ENCODE measurements around the gene MBLAC1.

The MBLAC1 gene

GRCh38 chr7:100160067-100160466, 33.3 kb downstream of the MBLAC1 start:
- Histone ChIP-seq H3K4me1 (ENCODE audit: control insufficient read depth, insufficient read depth, low read length) (peaks cover 38% of the 10 kb centered on the region), H3K9me3 (ENCODE audit: control insufficient read depth, low read length) (no peaks in the 10 kb centered on the region), H3K4me3 (ENCODE audit: low read length) (no peak overlapping the region), H3K9ac (ENCODE audit: low read length) (no peak overlapping the region), H3K27me3 (ENCODE audit: control insufficient read depth, insufficient read depth, low read length) (no peaks in the 10 kb centered on the region), H3K36me3 (ENCODE audit: control insufficient read depth, insufficient read depth, low read length) (peaks cover 5% of the 10 kb centered on the region)

DNA sequence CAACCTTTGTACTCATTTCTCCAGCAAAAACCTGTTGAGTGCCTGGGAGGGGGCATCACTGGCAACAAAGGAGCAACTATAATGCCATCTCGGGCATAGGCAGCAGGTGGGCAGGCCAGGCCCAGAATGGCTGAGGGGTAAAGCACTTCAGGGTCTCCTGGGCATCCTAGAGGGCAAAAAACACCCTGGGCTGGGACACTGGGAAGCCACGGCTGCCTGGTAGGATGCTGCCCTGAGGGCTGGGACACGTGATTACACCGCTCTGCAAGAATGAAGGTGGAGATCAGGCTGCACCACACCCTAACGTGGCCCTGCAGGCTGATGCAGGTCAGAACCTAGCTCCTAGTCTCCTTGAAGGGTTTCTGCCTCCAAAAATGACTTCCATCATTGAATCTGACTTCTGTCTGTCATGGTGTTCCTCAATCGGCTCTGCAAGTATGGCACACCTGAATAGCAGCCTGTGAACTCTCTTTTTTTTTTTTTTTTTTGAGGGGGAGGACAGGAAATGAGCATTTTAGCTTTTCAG, 36.3 kb downstream of the MBLAC1 start:
- Histone ChIP-seq H3K9ac (ENCODE audit: low read length) (no peak overlapping the region), H3K36me3 (ENCODE audit: control insufficient read depth, insufficient read depth, low read length) (no peaks in the 10 kb centered on the region), H3K4me1 (ENCODE audit: control insufficient read depth, insufficient read depth, low read length) (peaks cover 24% of the 10 kb centered on the region), H3K4me3 (ENCODE audit: low read length) (no peak overlapping the region), H3K27me3 (ENCODE audit: control insufficient read depth, insufficient read depth, low read length) (peaks cover 12% of the 10 kb centered on the region), H3K9me3 (ENCODE audit: control insufficient read depth, low read length) (no peaks in the 10 kb centered on the region)

DNA sequence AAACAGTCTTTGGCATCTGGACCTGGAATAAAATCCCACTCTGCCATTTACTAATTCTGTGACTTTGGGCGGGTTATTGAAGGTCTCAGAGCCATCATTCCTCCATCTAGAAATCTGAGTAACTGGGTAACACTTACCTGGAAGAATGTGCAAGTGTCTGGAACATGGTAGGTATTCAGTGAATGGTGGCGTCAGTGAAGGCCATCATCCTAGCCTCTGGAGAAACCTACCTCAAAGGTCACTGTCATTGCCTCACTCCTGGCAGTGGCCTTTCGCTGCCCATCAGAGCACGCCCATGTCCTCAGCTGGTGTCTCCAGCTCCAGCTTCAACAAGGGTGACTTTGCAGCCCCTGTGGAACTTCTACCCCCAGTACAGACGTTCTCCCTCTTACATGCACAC, 37.1 kb downstream of the MBLAC1 start:
- Histone ChIP-seq H3K9me3 (ENCODE audit: control insufficient read depth, low read length) (no peaks in the 10 kb centered on the region), H3K27me3 (ENCODE audit: control insufficient read depth, insufficient read depth, low read length) (peaks cover 12% of the 10 kb centered on the region), H3K4me3 (ENCODE audit: low read length) (no peak overlapping the region), H3K9ac (ENCODE audit: low read length) (no peak overlapping the region), H3K36me3 (ENCODE audit: control insufficient read depth, insufficient read depth, low read length) (no peaks in the 10 kb centered on the region), H3K4me1 (ENCODE audit: control insufficient read depth, insufficient read depth, low read length) (peaks cover 30% of the 10 kb centered on the region)

DNA sequence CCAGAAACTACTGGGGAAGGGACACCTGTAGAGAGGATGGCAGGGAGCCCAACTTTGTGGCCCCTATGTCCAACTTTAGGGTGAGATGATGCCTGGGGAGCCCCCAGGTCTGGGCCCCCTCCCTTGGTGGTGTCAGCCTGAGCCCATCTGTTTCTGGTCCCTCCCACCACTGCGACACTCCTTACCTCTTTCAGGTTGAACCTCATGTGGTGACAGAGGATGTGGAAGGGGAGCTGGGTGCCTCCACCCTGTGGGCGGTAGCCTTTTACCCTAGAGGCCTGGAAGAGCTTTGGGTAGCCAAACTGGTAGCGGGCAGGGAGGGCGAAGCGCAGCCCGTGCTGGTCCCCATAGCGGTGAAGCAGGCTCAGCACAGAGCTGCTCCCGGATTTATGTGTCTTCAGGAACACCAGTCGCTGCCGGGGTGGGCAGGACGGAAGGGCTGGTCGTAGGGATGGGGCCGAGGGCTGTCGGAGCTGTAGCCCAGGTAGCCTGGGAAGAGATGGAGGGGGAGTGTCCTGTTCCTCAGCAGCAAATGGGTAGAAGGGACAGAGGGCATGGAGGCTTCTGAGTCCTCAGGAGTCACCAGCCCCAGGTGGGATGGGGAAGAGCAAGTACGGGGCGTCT, 39.7 kb downstream of the MBLAC1 start:
- H3K9ac ChIP-seq (ENCODE audit: low read length), result no peak overlapping the region
- H3K4me3 ChIP-seq (ENCODE audit: low read length), result no peak overlapping the region
- H3K9me3 ChIP-seq (ENCODE audit: control insufficient read depth, low read length), result no peaks in the 10 kb centered on the region
- peaks cover 29% of the 10 kb centered on the region for H3K27me3 ChIP-seq (ENCODE audit: control insufficient read depth, insufficient read depth, low read length)
- no peaks in the 10 kb centered on the region for H3K36me3 ChIP-seq (ENCODE audit: control insufficient read depth, insufficient read depth, low read length)
- H3K4me1 ChIP-seq (ENCODE audit: control insufficient read depth, insufficient read depth, low read length), result peaks cover 31% of the 10 kb centered on the region

DNA sequence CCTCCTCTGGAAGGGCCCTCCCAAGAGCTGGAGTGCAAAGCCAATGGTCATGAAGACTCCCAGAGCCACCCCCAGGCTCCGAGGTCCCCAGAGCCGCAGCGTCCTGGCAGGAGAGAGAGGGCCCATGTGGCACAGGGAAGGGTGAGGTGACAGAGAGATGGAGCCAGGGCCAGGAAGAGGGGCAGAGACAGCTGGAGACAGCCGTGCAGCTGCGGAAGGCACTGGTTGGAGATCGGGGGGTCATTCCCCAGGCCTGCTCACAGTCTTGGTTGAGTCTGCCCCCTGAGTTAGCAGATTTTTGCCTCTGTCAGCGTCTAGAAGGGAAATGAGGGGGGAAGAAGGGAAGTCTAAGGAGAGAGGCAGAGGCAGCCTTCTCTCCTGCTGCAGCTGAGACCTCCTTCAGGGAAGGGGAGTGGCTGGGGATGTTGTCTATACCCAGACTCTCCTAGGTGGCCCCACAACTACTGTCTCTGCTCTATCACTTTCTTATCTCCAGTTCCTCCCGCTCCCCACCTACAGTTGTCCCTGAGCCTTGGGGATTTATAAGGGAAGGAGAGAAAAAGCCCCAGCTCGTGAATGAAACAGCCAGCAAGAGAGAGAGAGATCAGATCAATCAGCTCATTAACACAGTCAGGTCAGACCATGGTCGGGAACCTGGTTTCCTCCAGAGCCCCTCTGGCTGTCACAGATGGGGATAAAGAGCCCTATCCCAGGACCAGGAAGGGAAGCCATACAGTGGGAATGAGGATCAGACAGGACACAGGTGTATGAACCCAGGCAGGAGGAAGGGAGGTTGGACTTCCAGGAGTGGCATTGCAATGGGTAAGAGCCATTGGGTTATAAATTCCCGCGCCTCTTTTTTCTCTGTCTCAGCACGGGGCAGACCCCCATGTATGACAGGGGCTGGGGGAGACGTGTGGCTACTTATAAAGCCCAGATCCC, 40.5 kb downstream of the MBLAC1 start:
- peak overlapping the region; percentile 34 for H3K4me3 ChIP-seq (ENCODE audit: low read length)
- H3K27me3 ChIP-seq (ENCODE audit: control insufficient read depth, insufficient read depth, low read length), result peaks cover 35% of the 10 kb centered on the region
- peaks cover 31% of the 10 kb centered on the region for H3K4me1 ChIP-seq (ENCODE audit: control insufficient read depth, insufficient read depth, low read length)
- H3K36me3 ChIP-seq (ENCODE audit: control insufficient read depth, insufficient read depth, low read length), result no peaks in the 10 kb centered on the region
- H3K9me3 ChIP-seq (ENCODE audit: control insufficient read depth, low read length), result no peaks in the 10 kb centered on the region
- peak overlapping the region; percentile 44 for H3K9ac ChIP-seq (ENCODE audit: low read length)

DNA sequence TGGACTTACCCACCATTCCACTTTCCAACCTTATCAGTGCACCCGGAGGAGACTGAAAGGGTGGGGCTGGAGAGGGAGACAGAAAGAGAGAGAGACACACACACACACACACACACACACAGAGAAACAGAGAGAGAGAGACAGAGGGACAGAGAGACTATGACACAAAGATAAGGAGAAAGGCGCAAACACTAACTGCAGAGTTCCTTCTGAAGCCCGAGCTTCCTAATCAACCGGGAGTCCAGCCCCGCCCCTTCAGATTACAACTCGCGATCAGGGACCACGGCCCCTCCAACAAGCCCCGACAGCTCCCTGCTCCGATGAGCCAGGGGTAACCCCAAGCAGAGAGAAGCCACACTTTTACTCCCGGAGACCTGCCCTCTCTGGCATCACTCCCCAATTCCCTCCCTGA, 41.2 kb downstream of the MBLAC1 start:
- H3K9me3 ChIP-seq (ENCODE audit: control insufficient read depth, low read length), result no peaks in the 10 kb centered on the region
- H3K27me3 ChIP-seq (ENCODE audit: control insufficient read depth, insufficient read depth, low read length), result peaks cover 36% of the 10 kb centered on the region
- no peaks in the 10 kb centered on the region for H3K36me3 ChIP-seq (ENCODE audit: control insufficient read depth, insufficient read depth, low read length)
- peaks cover 29% of the 10 kb centered on the region for H3K4me1 ChIP-seq (ENCODE audit: control insufficient read depth, insufficient read depth, low read length)
- peak overlapping the region; percentile 44 for H3K9ac ChIP-seq (ENCODE audit: low read length)
- peak overlapping the region; percentile 34 for H3K4me3 ChIP-seq (ENCODE audit: low read length)

- Histone ChIP-seq H3K9ac (ENCODE audit: low read length) (no peak overlapping the region), H3K4me3 (ENCODE audit: low read length) (no peak overlapping the region), H3K4me1 (ENCODE audit: control insufficient read depth, insufficient read depth, low read length) (peaks cover 22% of the 10 kb centered on the region), H3K27me3 (ENCODE audit: control insufficient read depth, insufficient read depth, low read length) (peaks cover 38% of the 10 kb centered on the region), H3K36me3 (ENCODE audit: control insufficient read depth, insufficient read depth, low read length) (no peaks in the 10 kb centered on the region), H3K9me3 (ENCODE audit: control insufficient read depth, low read length) (no peaks in the 10 kb centered on the region)
Measured at GRCh38 chr7:100169147-100169850, 42.5 kb downstream of the MBLAC1 start.

DNA sequence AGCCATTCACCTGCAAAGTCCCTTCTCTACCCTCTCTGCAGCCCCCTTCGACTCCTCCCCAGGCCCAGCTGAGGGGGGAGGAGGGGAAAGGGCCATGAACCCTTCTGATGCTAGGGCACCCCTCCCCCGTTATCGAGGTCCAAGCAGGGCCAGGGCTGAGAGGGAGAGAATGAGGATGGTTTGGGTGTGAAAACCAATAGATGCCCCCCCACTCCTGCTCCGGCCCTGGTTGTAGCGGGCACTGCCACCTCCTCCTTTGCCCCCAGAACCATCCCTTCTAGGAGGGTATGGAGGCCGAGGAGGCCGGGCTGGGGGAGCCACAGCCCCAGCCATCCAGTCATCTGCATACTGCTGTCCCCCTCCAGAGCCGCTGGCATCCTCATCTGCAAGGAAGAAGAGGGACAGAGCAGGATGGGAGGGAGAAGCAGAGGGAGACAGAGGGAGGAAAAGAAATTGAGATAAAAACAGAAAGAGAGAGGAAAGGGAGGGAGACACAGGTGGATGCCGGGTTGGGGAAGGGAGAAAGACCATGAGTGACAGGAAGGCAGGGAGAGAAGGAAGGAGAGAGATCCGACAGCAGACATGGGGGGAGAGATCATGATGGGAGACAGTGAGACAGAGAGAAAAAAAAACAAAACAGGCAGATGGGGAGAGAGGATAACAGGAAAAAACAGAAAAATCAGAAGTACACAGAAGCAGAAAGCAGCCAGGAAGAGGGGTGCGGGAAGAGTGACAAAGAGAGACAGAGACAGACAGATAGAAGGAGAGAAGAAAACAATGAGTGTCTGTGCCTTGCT, 43.5 kb downstream of the MBLAC1 start:
- H3K27me3 ChIP-seq (ENCODE audit: control insufficient read depth, insufficient read depth, low read length), result peaks cover 41% of the 10 kb centered on the region
- H3K4me1 ChIP-seq (ENCODE audit: control insufficient read depth, insufficient read depth, low read length), result peaks cover 22% of the 10 kb centered on the region
- H3K9ac ChIP-seq (ENCODE audit: low read length), result no peak overlapping the region

DNA sequence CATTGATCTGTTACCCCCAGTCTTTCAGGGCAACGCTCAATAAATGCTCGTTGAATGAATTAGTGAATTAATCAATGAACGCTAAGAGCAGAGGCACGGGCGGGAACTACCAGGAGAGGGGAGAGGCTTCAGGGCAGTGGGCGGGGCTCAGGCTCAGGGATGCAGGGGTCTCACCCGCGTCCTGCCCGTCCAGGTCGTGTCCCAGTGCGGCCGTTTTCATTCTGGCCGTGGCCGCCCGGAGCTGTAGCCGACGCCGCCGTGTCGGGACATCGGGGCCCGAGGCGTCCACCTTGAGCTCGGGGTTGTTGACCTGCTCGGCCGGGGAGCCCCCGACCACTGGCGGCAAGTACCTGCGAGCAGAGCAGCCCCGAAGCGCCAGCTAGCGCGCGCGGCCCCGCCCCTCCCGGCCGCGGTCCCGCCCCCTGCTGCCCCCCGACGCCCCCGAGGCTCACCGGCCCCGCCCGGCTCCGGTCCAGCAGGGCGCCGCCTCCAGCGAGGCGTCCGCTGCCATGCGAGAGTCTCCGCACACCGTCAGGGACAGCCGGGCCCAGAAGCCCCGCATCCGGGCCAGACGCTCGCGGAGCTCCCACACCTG, 44.4 kb downstream of the MBLAC1 start:
- no peaks in the 10 kb centered on the region for H3K9me3 ChIP-seq (ENCODE audit: control insufficient read depth, low read length)
- no peak overlapping the region for H3K4me3 ChIP-seq (ENCODE audit: low read length)
- H3K9ac ChIP-seq (ENCODE audit: low read length), result no peak overlapping the region
- no peaks in the 10 kb centered on the region for H3K36me3 ChIP-seq (ENCODE audit: control insufficient read depth, insufficient read depth, low read length)
- peaks cover 22% of the 10 kb centered on the region for H3K4me1 ChIP-seq (ENCODE audit: control insufficient read depth, insufficient read depth, low read length)
- peaks cover 40% of the 10 kb centered on the region for H3K27me3 ChIP-seq (ENCODE audit: control insufficient read depth, insufficient read depth, low read length)

More for the DNA sequence above, 43.5 kb downstream of the MBLAC1 start:
- Histone ChIP-seq H3K36me3 (ENCODE audit: control insufficient read depth, insufficient read depth, low read length) (no peaks in the 10 kb centered on the region), H3K4me3 (ENCODE audit: low read length) (no peak overlapping the region), H3K9me3 (ENCODE audit: control insufficient read depth, low read length) (no peaks in the 10 kb centered on the region)

DNA sequence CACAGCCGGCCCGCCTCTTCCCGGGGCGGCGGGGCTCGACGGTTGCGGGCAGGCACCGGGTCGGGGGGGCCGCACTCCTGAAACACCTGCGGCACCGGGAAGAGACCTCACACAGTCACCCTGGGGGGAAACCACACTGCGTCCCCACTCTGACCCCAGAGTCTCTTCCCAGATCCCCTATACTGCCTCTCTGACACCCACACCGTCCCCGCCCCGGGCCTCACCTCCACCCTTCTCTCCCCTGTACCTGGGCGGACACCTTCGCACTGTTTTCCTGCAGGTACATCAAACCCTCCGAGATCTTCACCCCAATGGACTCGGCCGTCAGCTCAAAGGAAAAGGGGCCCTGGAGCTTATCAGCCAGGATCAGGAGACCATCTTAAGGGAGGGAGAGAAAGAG, 45.1 kb downstream of the MBLAC1 start:
- Histone ChIP-seq H3K4me3 (ENCODE audit: low read length) (no peak overlapping the region), H3K27me3 (ENCODE audit: control insufficient read depth, insufficient read depth, low read length) (peaks cover 38% of the 10 kb centered on the region), H3K9ac (ENCODE audit: low read length) (no peak overlapping the region), H3K36me3 (ENCODE audit: control insufficient read depth, insufficient read depth, low read length) (no peaks in the 10 kb centered on the region), H3K4me1 (ENCODE audit: control insufficient read depth, insufficient read depth, low read length) (peaks cover 22% of the 10 kb centered on the region), H3K9me3 (ENCODE audit: control insufficient read depth, low read length) (no peaks in the 10 kb centered on the region)

Data from mucosa of stomach (tissue), 1 donor.